Body of pancreas (tissue), 4 donors: ENCODE measurements around the gene CDS2.

Source experiments
- CTCF ChIP-seq, 7 experiments: fragments of 450-650 bp in 4 of 7; fragments of 200-600 bp in 3 of 7; sonication (generic) in 3 of 7; IDR thresholded peaks; one replicate each; pipeline ENCODE4 v1.5.1; 2016 to 2019; ENCODE audit warnings: antibody characterized with exemption in 7 of 7
- POLR2A ChIP-seq, 3 donors: fragments of 450-650 bp; IDR thresholded peaks; one replicate each; pipeline ENCODE4 v1.6.1; 2016; ENCODE audit warnings: antibody characterized with exemption in 3 of 3, mild to moderate bottlenecking in 2 of 3

GRCh38 chr20:5191829-5192569 is 65.2 kb downstream of the CDS2 start:
- TF ChIP-seq CTCF (IDR thresholded peaks at IDR 0.05) (peak; percentile 65 to 86 (median 83)), POLR2A (IDR thresholded peaks at IDR 0.05) (no peak)
